Tibial artery (tissue), 4 donors: Measurements from ENCODE around the gene GMFB.
"Not testable (repeated sequence)": the region's sequence is repeated elsewhere in the genome, so short reads cannot be mapped to it uniquely, and the experiment has no call there.

Experiments
- DNase-seq, 2 donors: peaks; one replicate each; pipeline ENCODE4 v3.0.0-alpha.2; 2019
- H3K27ac ChIP-seq, 2 donors: fragments of 200-600 bp; sonication (generic) in 1 of 2; 1 replicate in 1 of 2; 2 replicates in 1 of 2; pipeline ENCODE4 v1.5.1; 2018 to 2019; ENCODE audit warnings: mild to moderate bottlenecking in 1 of 2
- H3K27me3 ChIP-seq, 2 donors: fragments of 200-600 bp; sonication (generic) in 1 of 2; one replicate each; pipeline versions ENCODE4 v1.5.1 to v1.6.0; 2016 to 2019
- H3K36me3 ChIP-seq, 3 donors: fragments of 200-600 bp; sonication (generic) in 2 of 3; one replicate each; pipeline ENCODE4 v1.5.1; 2016 to 2019; ENCODE audit warnings: mild to moderate bottlenecking in 2 of 3
- H3K4me1 ChIP-seq, 4 donors: fragments of 200-600 bp; sonication (generic) in 2 of 4; 1 replicate in 3 of 4; 2 replicates in 1 of 4; pipeline ENCODE4 v1.5.1; 2016 to 2019
- H3K4me3 ChIP-seq, 2 donors: fragments of 200-600 bp; sonication (generic) in 1 of 2; 1 replicate in 1 of 2; 2 replicates in 1 of 2; pipeline ENCODE4 v1.5.1; 2018 to 2019; ENCODE audit warnings: mild to moderate bottlenecking in 2 of 2
- H3K9me3 ChIP-seq, 3 donors: fragments of 200-600 bp; sonication (generic) in 1 of 3; one replicate each; pipeline ENCODE4 v1.5.1; 2016 to 2019
- CTCF ChIP-seq, 2 experiments: fragments of 200-600 bp in 1 of 2; fragments of 450-650 bp in 1 of 2; IDR thresholded peaks; one replicate each; pipeline ENCODE4 v1.5.1; 2017 to 2019; ENCODE audit warnings: antibody characterized with exemption in 2 of 2, mild to moderate bottlenecking in 1 of 2, moderate library complexity in 1 of 2
- intact Hi-C: fragments of 100-400 bp; cut with DNase I; formaldehyde crosslinking; loops from one replicate; pipeline ENCODE4 v1.15.0; 2023; ENCODE audit warnings: low total_unique reads

The GMFB gene

GRCh38 chr14:54443981-54444380 lies 44.8 kb downstream of the GMFB start:
- H3K4me3 ChIP-seq = no peak overlapping the region
- no peaks in the 10 kb centered on the region for H3K36me3 ChIP-seq
- no peaks in the 10 kb centered on the region for H3K27me3 ChIP-seq
- H3K9me3 ChIP-seq = no peaks in the 10 kb centered on the region
- no peak for TF ChIP-seq CTCF (IDR thresholded peaks at IDR 0.05)
- no peak overlapping the region for H3K27ac ChIP-seq
- peaks cover 0 to 24% (median 11%) of the 10 kb centered on the region in 4 donors for H3K4me1 ChIP-seq
- no peak for DNase-seq
- intact Hi-C loops = no loop called here

- intact Hi-C loops, DNase-seq: not testable (repeated sequence)
Observed at GRCh38 chr14:54442961-54443360, 45.8 kb downstream of the GMFB start.

GRCh38 chr14:54440873-54441868 lies 47.6 kb downstream of the GMFB start, which contains the start of gene CNIH1:
CNIH1 (minus strand) TSS chr14:54441374; CDS start chr14:54441327, 47 bp downstream.
- intact Hi-C loops = loop anchor here (2.0 kb wide), 2 partner anchors 44 to 68 kb away; partner anchors contain the start of genes CDKN3 and CGRRF1
- DNase-seq = peak; percentile 90 to 95

More at GRCh38 chr14:54442961-54443360, 45.8 kb downstream of the GMFB start:
- H3K9me3 ChIP-seq, H3K27ac ChIP-seq, H3K36me3 ChIP-seq, H3K27me3 ChIP-seq, H3K4me3 ChIP-seq: not testable (repeated sequence)
- H3K4me1 ChIP-seq = peaks cover 0 to 24% (median 11%) of the 10 kb centered on the region in 4 donors

DNA sequence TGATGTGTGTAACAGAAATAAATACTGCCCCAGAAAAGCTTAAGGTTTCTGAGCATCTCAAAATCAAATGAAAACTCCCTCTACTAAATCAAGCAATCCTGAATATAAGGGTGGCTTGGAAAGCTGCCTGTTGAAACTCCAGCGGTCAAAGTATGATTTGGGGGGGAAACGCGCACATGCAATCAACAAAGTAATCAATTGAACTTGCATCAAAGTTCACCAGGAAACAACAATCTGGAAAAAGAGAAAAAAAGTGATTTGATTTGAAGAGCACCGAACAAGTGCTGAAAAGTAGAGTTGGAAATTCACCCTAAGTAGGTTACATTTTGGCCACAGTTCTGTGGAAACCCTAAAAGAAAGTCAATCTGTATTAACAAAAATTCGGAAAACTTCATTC lies 48.3 kb downstream of the GMFB start:
- TF ChIP-seq CTCF (IDR thresholded peaks at IDR 0.05) = no peak
- DNase-seq = no peak
- H3K9me3 ChIP-seq = no peaks in the 10 kb centered on the region
- H3K4me1 ChIP-seq = peaks cover 0 to 25% (median 15%) of the 10 kb centered on the region in 4 donors
- peak overlapping the region; percentile 76 to 91 for H3K27ac ChIP-seq
- H3K27me3 ChIP-seq = no peaks in the 10 kb centered on the region
- intact Hi-C loops = loop anchor here (2.0 kb wide), 2 partner anchors 44 to 68 kb away; partner anchors contain the start of genes CDKN3 and CGRRF1
- peak overlapping the region; percentile 70 to 75 for H3K4me3 ChIP-seq
- no peaks in the 10 kb centered on the region for H3K36me3 ChIP-seq

More at GRCh38 chr14:54440873-54441868, 47.6 kb downstream of the GMFB start, which contains the start of gene CNIH1:
- TF ChIP-seq CTCF (IDR thresholded peaks at IDR 0.05) = peak; percentile 93 to 96
- Histone ChIP-seq H3K4me3 (peak within 1 kb of the TSS; percentile 70 to 75), H3K27me3 (no peaks in the 10 kb centered on the region), H3K27ac (peak within 1 kb of the TSS; percentile 76 to 91), H3K4me1 (peaks cover 0 to 24% (median 14%) of the 10 kb centered on the region in 4 donors), H3K36me3 (no peaks in the 10 kb centered on the region), H3K9me3 (no peaks in the 10 kb centered on the region)

DNA sequence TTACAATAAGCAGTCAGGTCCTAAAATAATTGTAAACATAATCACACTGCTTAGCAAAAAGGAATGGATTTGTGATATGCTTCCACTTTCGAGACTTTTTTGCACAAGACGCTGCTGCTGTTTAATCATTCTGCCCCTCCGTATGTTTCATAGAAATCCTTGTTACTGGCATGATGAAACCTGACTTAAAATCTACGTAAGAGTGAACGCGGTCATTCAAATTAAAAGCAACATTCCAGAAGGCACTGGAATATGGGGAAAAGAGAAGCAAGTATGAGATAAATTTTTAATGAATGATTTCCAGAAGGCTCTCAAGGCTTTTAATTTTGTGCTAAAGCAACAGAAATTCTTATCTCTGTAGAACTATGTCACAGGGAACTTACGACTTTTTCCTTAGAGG lies 48.7 kb downstream of the GMFB start:
- no peaks in the 10 kb centered on the region for H3K9me3 ChIP-seq
- H3K27me3 ChIP-seq = no peaks in the 10 kb centered on the region
- H3K4me3 ChIP-seq = peak overlapping the region; percentile 70 to 75
- H3K36me3 ChIP-seq = no peaks in the 10 kb centered on the region
- DNase-seq = no peak
- H3K4me1 ChIP-seq = peaks cover 0 to 29% (median 15%) of the 10 kb centered on the region in 4 donors
- peak overlapping the region; percentile 76 to 91 for H3K27ac ChIP-seq
- intact Hi-C loops = loop anchor here (2.0 kb wide), 2 partner anchors 43 to 69 kb away; partner anchors contain the start of genes CDKN3 and CGRRF1
- no peak for TF ChIP-seq CTCF (IDR thresholded peaks at IDR 0.05)

DNA sequence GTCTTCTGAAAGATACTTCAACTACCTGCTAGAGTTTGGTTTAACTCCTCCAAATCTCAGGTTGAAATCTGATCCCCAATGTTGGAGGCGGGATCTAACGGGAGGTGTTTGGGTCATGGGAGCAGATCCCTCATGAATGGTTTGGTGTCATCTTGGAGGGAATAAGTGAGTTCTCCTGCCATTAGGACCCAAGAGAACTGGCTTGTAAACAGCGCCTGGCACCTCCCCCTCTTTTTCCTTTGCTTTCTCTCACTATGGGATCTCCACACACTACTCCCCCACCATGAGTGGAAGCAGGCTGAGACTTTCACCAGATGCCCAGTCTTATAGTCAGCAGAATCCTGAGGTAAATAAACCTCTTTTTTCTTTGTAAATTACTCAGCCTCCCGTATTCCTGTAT lies 50.1 kb downstream of the GMFB start:
- Histone ChIP-seq H3K27ac (no peak overlapping the region), H3K36me3 (no peaks in the 10 kb centered on the region), H3K4me1 (peaks cover 0 to 32% (median 15%) of the 10 kb centered on the region in 4 donors), H3K27me3 (no peaks in the 10 kb centered on the region), H3K9me3 (no peaks in the 10 kb centered on the region), H3K4me3 (no peak overlapping the region)
- TF ChIP-seq CTCF (IDR thresholded peaks at IDR 0.05) = no peak
- no peak for DNase-seq
- intact Hi-C loops = no loop called here

DNA sequence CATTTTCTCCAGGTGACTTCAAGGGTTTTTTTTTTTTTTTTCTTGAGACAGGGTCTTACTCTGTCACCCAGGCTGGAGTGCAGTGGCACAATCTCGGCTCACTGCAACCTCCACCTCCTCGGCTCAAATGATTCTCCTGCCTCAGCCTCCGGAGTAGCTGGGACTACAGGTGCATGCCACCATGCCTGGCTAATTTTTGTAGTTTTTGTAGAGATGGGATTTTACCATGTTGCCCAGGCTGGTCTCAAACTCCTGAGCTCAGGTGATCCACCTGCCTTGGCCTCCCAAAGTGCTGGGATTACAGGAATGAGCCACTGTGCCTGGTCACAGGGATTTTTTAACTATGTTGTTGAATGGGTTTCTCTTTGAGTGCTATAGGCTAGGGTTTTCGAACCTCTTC lies 50.8 kb downstream of the GMFB start:
- H3K4me1 ChIP-seq = peaks cover 0 to 32% (median 15%) of the 10 kb centered on the region in 4 donors

More for the DNA sequence above, 50.8 kb downstream of the GMFB start:
- H3K27ac ChIP-seq, H3K9me3 ChIP-seq, H3K4me3 ChIP-seq, DNase-seq, H3K36me3 ChIP-seq, H3K27me3 ChIP-seq, intact Hi-C loops: not testable (repeated sequence)
